GM12875 (cell line): ENCODE data around the gene CADPS2.
"Not testable (repeated sequence)": the region's sequence is repeated elsewhere in the genome, so short reads cannot be mapped to it uniquely, and the experiment has no call there.

Experiments used
- H3K4me3 ChIP-seq: one replicate; pipeline ENCODE4 v1.5.1; 2011; ENCODE audit warnings: low read depth, low read length, control low read depth
- TF ChIP-seq, protein P1 (sequence below): IDR thresholded peaks from 2 replicates; pipeline ENCODE4 v1.5.1; 2011; ENCODE audit warnings: low read depth, mild to moderate bottlenecking, control low read depth, inconsistent platforms, low read length, moderate library complexity, borderline replicate concordance; ENCODE audit not compliant: insufficient read depth

CADPS2 gene

DNA sequence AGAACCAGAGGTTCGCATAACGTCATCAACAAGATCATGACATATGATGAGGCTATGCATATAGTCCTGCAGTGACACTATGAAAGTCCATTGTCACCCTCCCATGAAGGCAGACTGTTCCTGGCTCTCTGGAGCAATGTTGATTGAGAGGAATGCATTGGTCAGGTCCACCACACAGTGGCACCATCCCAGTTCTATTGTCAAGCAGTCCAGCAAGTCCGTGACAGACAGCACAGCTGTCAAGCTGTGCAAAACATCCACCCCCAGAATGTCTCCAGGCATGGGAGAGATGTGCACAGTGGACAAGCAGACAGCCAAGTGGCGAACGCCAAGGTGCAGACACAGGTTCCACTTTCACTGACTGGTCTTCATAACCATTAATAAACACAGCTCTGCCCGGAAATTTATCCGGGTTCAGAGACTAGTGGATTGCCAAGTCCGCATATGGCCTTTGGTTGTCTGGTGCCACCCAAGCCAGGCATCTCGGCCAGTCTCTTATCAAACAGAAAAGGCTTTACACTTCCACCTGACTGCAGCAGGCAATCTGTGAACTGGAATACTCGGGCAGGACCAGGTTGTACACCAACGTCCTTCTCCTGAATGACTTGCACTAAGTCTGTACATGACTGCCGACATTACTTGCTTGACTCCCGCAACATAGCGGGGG, 194.6 kb downstream of the CADPS2 start:
- TF ChIP-seq, protein P1, sequence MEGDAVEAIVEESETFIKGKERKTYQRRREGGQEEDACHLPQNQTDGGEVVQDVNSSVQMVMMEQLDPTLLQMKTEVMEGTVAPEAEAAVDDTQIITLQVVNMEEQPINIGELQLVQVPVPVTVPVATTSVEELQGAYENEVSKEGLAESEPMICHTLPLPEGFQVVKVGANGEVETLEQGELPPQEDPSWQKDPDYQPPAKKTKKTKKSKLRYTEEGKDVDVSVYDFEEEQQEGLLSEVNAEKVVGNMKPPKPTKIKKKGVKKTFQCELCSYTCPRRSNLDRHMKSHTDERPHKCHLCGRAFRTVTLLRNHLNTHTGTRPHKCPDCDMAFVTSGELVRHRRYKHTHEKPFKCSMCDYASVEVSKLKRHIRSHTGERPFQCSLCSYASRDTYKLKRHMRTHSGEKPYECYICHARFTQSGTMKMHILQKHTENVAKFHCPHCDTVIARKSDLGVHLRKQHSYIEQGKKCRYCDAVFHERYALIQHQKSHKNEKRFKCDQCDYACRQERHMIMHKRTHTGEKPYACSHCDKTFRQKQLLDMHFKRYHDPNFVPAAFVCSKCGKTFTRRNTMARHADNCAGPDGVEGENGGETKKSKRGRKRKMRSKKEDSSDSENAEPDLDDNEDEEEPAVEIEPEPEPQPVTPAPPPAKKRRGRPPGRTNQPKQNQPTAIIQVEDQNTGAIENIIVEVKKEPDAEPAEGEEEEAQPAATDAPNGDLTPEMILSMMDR: no peak
- no peak overlapping the region for H3K4me3 ChIP-seq

DNA sequence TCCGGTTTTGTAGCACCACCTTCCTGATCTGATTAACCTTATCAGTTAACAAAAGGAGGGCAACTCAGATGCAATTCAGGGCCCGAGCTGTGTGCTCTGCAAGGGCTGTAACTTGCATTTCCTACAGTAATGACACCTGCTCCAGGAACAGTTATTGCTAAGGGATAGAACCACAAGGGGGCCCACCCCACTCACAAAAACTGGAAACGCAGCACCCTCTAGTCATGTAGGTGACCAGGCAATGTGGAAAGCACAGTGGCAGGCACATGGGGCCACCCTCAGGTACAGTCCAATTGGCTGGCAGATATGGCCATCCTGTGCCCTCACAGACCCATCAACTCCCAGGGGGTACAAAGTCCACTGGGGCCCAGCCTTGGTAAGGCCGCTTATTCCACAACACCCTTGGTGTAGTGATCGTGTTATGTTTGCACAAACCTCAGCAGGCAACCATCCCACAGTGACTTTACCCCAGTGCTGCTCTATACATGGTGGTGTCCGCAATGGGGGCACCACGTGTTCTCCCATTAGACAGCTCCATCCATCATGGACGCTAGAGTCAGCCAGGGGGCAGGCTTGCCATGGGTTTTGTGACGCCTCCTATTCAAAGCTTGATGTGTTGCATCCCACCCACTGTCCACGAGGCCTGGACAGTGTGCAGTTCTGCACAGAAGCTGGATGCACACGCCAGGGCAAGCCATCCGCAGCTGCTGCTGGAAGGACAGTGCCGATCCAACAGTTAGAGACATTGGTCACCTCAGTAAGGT, 196.7 kb downstream of the CADPS2 start:
- no peak overlapping the region for H3K4me3 ChIP-seq
- TF ChIP-seq, protein P1: no peak

DNA sequence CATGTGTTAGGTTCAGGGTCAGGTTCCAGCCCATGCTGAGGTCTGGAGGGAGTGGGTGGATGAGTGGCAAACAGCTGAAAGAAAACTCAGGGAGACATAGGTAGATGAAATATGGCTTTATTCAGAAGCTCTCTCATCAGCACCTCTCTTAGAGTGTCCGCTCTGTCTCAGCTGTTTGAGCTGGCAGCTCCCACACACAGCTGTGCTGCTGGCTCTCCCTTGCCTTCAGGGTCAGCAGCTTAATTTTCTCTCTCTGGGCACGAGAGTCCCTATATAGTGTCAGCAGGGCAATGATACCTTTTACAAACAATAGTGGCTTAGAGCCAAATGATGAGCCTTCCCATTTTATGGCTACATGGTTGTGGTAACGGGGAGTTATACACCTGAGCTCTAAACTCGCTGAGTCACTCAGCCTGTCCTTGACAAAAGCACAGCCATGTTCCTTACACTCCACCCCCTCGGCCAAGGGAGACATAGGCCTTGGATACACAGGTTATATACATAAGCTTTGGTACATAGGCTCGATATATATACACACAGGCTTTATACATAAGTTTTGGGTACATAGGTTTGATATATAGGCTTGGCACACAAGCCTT, 197.8 kb downstream of the CADPS2 start:
- TF ChIP-seq, protein P1: no peak

DNA sequence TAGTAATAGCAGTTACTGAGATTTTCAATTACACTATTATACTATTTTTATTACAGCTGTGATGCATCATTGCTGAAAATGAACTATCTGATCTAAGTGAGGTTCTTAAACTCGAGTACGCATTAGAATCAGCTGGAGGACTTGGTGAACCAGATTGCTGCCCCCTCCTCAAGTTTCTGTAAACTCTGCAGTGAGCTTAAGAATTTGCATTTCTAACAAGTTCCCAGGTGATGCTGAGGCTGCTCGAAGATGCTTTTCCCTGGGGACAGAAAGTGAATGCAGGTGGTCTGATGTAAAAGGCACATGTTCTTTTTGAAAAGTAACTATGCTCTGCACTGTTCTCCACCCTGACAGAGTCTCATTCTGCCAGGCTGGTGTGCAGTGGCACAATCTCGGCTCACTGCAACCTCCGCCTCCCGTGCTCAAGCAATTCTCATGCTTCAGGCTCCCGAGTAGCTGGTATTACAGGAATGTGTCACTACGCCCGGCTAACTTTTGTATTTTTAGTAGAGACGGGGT, 199.8 kb downstream of the CADPS2 start:
- TF ChIP-seq, protein P1: no peak
- H3K4me3 ChIP-seq: no peak overlapping the region

More for the DNA sequence above, 197.8 kb downstream of the CADPS2 start:
- no peak overlapping the region for H3K4me3 ChIP-seq

DNA sequence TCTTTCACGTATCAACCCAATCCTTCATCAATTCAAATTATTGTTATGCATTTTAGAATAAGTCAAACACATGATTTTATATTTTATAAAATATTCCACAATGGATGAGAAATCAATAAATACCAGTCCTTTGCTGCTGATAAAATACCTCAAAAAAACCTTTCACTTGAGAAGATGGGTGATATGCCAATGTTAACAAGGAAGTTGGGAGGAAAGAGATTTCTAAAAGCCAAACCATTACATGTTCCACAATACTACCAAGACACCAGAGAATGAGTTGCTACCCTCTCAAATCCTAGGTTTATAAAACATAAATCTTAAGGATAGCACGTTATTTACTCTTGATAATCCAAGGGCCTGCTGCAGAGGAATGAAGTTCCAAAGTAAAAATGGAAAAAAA, 201.8 kb downstream of the CADPS2 start:
- TF ChIP-seq, protein P1: no peak
- H3K4me3 ChIP-seq: no peak overlapping the region

DNA sequence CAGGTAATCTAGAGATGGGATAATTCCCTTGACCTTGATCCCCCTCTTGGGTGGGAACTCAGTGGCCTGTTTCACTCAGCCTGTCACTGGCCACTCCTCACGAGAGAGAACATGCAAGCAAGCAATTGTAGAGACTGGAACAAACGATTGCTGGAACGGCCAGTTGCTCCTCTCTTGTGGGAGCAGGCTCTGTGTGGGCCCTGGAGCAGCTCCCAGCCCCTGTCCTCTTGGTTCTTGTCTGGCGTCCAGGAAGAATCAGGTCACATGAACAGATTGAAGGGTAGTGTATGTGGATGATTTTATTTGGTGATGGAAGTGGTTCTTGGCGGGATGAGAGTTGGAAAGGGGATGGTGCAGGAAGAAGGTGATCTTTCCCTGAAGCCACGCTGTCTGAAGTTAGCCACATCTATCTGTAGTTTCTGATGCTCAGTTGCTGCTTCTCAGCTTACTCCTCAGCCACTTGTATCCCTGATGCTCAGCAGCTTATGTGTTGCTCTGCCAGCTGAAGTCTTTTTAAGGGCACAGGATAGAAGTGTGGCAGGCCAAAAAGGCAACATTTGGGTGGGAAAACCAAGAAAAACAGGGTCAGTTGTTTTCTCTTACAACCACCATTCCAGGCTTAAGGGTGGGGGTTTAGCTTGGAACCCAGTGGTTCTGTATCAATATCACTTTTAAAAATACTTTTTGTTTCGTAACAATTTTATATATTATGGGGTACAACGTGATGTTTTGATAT, 203.3 kb downstream of the CADPS2 start:
- TF ChIP-seq, protein P1: no peak

DNA sequence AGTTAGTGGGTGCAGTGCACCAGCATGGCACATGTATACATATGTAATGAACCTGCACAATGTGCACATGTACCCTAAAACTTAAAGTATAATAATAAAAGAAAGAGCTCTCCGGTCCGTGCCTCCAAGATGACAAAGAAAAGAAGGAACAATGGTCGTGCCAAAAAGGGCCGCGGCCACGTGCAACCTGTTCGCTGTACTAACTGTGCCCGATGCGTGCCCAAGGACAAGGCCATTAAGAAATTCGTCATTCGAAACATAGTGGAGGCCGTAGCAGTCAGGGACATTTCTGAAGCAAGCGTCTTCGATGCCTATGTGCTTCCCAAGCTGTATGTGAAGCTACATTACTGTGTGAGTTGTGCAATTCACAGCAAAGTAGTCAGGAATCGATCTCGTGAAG, 205.1 kb downstream of the CADPS2 start:
- H3K4me3 ChIP-seq: not testable (repeated sequence)

More for the DNA sequence above, 203.3 kb downstream of the CADPS2 start:
- no peak overlapping the region for H3K4me3 ChIP-seq
